ENCODE measurements around the gene DRC3.

DRC3 gene

GRCh38 chr17:18028952-18029540 lies 56.4 kb downstream of the DRC3 start:
- no peak for DNase-seq (ENCODE audit: low read depth, low spot score)
- no peak overlapping the region for H3K4me3 ChIP-seq (ENCODE audit: low read depth, low read length)
- in situ Hi-C loops (cut with HindIII; ENCODE audit: low sequenced_read_pairs): no loop called here
- no peak for TF ChIP-seq CTCF (IDR thresholded peaks at IDR 0.05; ENCODE audit: low read depth, low read length)

DNA sequence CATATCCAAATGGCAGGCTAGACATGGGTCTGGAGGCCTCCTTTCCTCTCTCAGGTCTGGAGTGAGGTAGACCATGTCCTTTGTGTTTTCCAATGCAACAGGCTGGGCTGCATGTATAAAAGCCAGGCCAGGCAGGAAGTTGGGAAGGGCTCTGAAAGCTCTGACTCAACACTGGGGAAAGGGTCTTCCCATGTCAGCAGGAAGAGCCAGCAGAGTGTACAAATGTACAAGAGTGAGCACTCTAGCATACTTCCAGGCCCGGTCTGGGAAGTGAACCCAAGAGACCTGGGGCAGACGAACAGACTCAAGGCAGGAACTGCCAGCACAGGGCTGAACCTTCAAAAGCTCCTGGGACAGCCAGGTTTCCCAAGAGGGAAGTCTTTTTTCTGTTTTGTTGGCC lies 59.3 kb downstream of the DRC3 start:
- no peak for TF ChIP-seq CTCF (IDR thresholded peaks at IDR 0.05; ENCODE audit: low read depth, low read length)
- peak; percentile 50 for DNase-seq (ENCODE audit: low read depth, low spot score)
- H3K4me3 ChIP-seq (ENCODE audit: low read depth, low read length): no peak overlapping the region
- in situ Hi-C loops (cut with HindIII; ENCODE audit: low sequenced_read_pairs): no loop called here

DNA sequence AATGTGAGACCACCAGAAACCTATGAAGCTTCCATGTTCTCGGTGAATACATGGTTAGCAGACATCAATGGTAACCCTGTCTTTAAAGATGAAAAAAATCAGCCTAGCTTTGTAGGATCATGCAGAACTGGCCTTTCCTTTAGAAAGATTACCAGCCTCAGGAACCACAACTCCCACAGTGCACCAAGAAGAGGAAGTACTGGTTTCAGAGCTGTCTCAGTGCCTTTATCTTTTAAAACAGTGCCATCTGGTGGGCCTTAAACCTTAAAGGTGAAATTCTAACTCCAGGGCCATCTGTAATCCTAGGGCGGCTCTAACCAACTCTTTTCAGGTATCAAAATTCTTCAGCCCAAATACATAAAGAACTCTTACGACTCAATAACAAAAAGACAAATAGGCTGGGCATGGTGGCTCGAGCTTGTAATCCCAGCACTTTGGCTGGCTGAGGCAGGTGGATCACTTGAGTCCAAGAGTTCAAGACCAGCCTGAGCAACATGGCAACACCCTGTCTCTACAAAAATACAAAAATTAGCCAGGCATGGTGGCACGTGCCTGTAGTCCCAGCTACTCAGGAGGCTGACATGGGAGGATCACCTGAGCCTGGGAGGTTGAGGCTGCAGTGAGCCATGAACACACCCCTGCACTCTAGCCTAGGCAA lies 60.9 kb downstream of the DRC3 start:
- in situ Hi-C loops (cut with HindIII; ENCODE audit: low sequenced_read_pairs): no loop called here
- peak; percentile 85 for DNase-seq (ENCODE audit: low read depth, low spot score)
- peak; percentile 45 for TF ChIP-seq CTCF (IDR thresholded peaks at IDR 0.05; ENCODE audit: low read depth, low read length)
- H3K4me3 ChIP-seq (ENCODE audit: low read depth, low read length): no peak overlapping the region

- no peak for DNase-seq (ENCODE audit: low read depth, low spot score)
- in situ Hi-C loops (cut with HindIII; ENCODE audit: low sequenced_read_pairs): no loop called here
- TF ChIP-seq CTCF (IDR thresholded peaks at IDR 0.05; ENCODE audit: low read depth, low read length): no peak
- H3K4me3 ChIP-seq (ENCODE audit: low read depth, low read length): no peak overlapping the region
These were observed 63.0 kb downstream of the DRC3 start for GRCh38 chr17:18035704-18036103.

DNA sequence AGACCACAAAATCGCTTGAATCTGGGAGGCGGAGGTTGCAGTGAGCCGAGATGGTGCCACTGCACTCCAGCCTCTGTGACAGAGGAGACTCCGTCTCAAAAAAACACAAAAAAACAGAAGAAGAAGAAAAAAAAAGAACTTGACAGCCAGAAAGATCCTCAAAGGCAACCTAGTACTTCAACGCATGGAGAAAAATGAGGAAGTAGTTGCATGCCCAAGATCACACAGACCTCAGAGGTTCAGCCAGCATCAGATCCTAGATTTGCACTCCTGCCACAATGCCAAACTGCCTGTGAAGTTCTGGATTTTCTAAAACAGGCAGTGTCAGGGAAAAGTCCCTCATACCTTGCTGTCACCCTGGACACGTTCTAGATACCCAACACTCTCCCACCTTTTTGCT lies 64.8 kb downstream of the DRC3 start:
- H3K4me3 ChIP-seq (ENCODE audit: low read depth, low read length): no peak overlapping the region
- TF ChIP-seq CTCF (IDR thresholded peaks at IDR 0.05; ENCODE audit: low read depth, low read length): no peak
- no peak for DNase-seq (ENCODE audit: low read depth, low spot score)
- in situ Hi-C loops (cut with HindIII; ENCODE audit: low sequenced_read_pairs): no loop called here

GRCh38 chr17:18038149-18038850 lies 65.6 kb downstream of the DRC3 start:
- H3K4me3 ChIP-seq (ENCODE audit: low read depth, low read length): peak overlapping the region; percentile 64
- no peak for TF ChIP-seq CTCF (IDR thresholded peaks at IDR 0.05; ENCODE audit: low read depth, low read length)

More at GRCh38 chr17:18038149-18038850, 65.6 kb downstream of the DRC3 start:
- in situ Hi-C loops (cut with HindIII; ENCODE audit: low sequenced_read_pairs): no loop called here
- DNase-seq (ENCODE audit: low read depth, low spot score): peak; percentile 10

Measured in astrocyte of the spinal cord (primary cell).